ENCODE measurements around the gene SPR. TPM values are rescaled to one million over a fixed set of nuclear protein-coding genes. Genes with fewer than 3 reads are reported as not detected.

SPR gene
- total RNA-seq = 11.0 and 12.8 TPM in 2 replicates

GRCh38 chr2:72887032-72887739 is at the start of gene SPR:
Gene SPR (plus strand): TSS chr2:72887408. CDS start chr2:72887433, 25 bp downstream.

GRCh38 chr2:72917138-72917876 is 30.1 kb downstream of the SPR start, which contains the start of gene EMX1:
Gene EMX1 (plus strand): TSS chr2:72917519. CDS start chr2:72917853, 334 bp downstream.

Other genes starting within 250 kb of the SPR start
- gene EXOC6B, start 61.4 kb upstream of the SPR start, total RNA-seq = 8.8 and 11.8 TPM in 2 replicates
- gene EMX1, start 30.1 kb downstream of the SPR start, total RNA-seq = not detected in 2 replicates
- gene SFXN5, start 184.3 kb downstream of the SPR start, total RNA-seq = 6.9 and 8.5 TPM in 2 replicates
- gene RAB11FIP5, start 225.5 kb downstream of the SPR start, total RNA-seq = 22.7 and 23.9 TPM in 2 replicates

All from bronchus fibroblast of lung (primary cell).